ENCODE data around the gene ABCB10. TPM values are rescaled to one million over a fixed set of nuclear protein-coding genes. Genes with fewer than 3 reads are reported as not detected.

The ABCB10 gene
- total RNA-seq, 1 donor = 13.4 TPM

DNA sequence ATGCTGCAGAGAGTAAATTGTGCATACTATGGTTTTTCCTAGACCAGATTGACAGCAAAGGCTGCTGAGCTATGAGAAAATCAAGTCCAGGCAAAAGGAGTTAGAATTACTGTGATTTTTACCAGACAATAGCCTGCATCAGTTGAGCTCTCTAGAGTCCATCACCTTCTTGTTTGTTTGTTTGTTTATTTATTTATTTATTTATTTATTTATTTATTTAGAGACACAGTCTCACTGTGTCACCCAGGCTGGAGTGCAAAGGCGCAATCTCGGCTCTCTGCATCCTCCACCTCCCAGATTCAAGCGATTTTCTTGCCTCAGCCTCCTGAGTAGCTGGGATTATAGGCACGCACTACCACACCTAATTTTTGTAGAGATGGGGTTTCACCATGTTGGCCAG, 24.2 kb upstream of the ABCB10 start:
- Histone ChIP-seq H3K4me2 (ENCODE audit: insufficient read depth, low read length) (no peak overlapping the region), H3K9me3 (ENCODE audit: low read depth, low read length) (no peaks in the 10 kb centered on the region), H3K79me2 (ENCODE audit: insufficient read depth, low read length) (no peaks in the 10 kb centered on the region), H3K36me3 (ENCODE audit: insufficient read depth, low read length) (no peaks in the 10 kb centered on the region), H4K20me1 (ENCODE audit: insufficient read depth, low read length) (no peaks in the 10 kb centered on the region), H3K27me3 (ENCODE audit: insufficient read depth, low read length) (no peaks in the 10 kb centered on the region), H3K4me1 (ENCODE audit: insufficient read depth, low read length) (peaks cover 9% of the 10 kb centered on the region), H3K27ac (ENCODE audit: low read depth, low read length) (no peak overlapping the region), H2AFZ (ENCODE audit: low read length) (no peak overlapping the region), H3K4me3 (ENCODE audit: insufficient read depth, low read length) (no peak overlapping the region)
- TF ChIP-seq, protein P1, sequence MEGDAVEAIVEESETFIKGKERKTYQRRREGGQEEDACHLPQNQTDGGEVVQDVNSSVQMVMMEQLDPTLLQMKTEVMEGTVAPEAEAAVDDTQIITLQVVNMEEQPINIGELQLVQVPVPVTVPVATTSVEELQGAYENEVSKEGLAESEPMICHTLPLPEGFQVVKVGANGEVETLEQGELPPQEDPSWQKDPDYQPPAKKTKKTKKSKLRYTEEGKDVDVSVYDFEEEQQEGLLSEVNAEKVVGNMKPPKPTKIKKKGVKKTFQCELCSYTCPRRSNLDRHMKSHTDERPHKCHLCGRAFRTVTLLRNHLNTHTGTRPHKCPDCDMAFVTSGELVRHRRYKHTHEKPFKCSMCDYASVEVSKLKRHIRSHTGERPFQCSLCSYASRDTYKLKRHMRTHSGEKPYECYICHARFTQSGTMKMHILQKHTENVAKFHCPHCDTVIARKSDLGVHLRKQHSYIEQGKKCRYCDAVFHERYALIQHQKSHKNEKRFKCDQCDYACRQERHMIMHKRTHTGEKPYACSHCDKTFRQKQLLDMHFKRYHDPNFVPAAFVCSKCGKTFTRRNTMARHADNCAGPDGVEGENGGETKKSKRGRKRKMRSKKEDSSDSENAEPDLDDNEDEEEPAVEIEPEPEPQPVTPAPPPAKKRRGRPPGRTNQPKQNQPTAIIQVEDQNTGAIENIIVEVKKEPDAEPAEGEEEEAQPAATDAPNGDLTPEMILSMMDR (IDR thresholded peaks at IDR 0.05; ENCODE audit: extremely low read depth, low read depth, low read length) = no peak
- DNase-seq (ENCODE audit: insufficient read length, low spot score, missing footprints) = no peak

DNA sequence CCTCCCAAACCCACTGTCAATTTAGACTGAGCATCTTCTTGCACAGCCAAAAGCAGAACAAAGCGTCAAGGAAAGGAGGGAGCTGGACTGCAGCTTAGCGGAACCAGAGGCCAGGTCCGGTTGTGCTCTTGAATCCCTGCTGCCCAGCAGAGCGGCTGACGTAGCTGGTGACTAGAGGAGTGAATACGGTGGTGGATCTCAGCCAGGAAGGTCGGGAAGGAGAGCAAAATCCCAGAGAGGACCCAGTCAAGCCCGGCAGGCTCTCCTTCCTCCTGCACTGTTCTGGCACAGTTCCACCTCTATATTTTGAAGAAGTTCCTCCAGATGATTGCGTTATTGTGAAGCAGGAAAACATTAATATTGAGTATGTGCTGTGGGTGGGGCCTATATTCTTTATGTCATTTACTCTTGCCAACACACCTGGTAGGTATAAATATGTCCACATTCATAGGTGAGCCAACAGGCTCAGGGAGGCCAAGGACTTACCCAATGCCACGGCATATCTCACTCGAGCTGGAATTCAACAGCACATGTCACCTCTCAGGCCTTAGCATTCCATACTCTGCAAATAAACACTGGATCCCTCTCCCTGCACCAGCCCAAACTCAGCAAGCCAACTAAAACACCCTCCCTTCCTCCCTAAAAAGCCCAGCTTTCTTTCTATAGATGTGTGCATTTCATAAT, 23.6 kb upstream of the ABCB10 start:
- Histone ChIP-seq H3K4me3 (ENCODE audit: insufficient read depth, low read length) (no peak overlapping the region), H3K27me3 (ENCODE audit: insufficient read depth, low read length) (no peaks in the 10 kb centered on the region), H3K79me2 (ENCODE audit: insufficient read depth, low read length) (no peaks in the 10 kb centered on the region), H3K9me3 (ENCODE audit: low read depth, low read length) (no peaks in the 10 kb centered on the region), H4K20me1 (ENCODE audit: insufficient read depth, low read length) (no peaks in the 10 kb centered on the region), H3K36me3 (ENCODE audit: insufficient read depth, low read length) (no peaks in the 10 kb centered on the region), H3K27ac (ENCODE audit: low read depth, low read length) (no peak overlapping the region), H2AFZ (ENCODE audit: low read length) (no peak overlapping the region), H3K4me1 (ENCODE audit: insufficient read depth, low read length) (peaks cover 9% of the 10 kb centered on the region), H3K4me2 (ENCODE audit: insufficient read depth, low read length) (no peak overlapping the region)
- DNase-seq (ENCODE audit: insufficient read length, low spot score, missing footprints) = peak; percentile 64
- TF ChIP-seq, protein P1 (IDR thresholded peaks at IDR 0.05; ENCODE audit: extremely low read depth, low read depth, low read length) = no peak

DNA sequence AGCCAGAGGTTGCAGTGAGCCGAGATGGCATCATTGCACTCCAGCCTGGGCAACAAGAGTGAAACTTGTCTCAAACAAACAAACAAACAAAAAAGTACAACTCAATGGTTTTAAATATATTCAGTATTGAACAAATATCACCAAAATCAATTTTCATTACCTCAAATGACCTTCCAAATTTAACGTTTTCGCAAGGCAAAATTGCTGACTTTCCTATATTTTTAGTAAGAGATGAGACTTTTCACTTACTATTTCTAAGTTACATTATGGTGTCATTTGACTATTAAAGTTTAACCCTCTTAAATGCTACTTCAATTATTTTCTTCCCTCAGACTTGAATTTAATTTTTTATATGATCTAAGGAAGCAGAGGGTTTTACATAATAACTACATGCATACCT, 23.0 kb upstream of the ABCB10 start:
- peaks cover 9% of the 10 kb centered on the region for H3K4me1 ChIP-seq (ENCODE audit: insufficient read depth, low read length)
- no peaks in the 10 kb centered on the region for H3K9me3 ChIP-seq (ENCODE audit: low read depth, low read length)
- H3K27me3 ChIP-seq (ENCODE audit: insufficient read depth, low read length) = no peaks in the 10 kb centered on the region
- DNase-seq (ENCODE audit: insufficient read length, low spot score, missing footprints) = no peak
- no peak overlapping the region for H3K4me3 ChIP-seq (ENCODE audit: insufficient read depth, low read length)
- no peak overlapping the region for H2AFZ ChIP-seq (ENCODE audit: low read length)
- H3K79me2 ChIP-seq (ENCODE audit: insufficient read depth, low read length) = no peaks in the 10 kb centered on the region
- TF ChIP-seq, protein P1 (IDR thresholded peaks at IDR 0.05; ENCODE audit: extremely low read depth, low read depth, low read length) = no peak
- no peaks in the 10 kb centered on the region for H3K36me3 ChIP-seq (ENCODE audit: insufficient read depth, low read length)
- H3K27ac ChIP-seq (ENCODE audit: low read depth, low read length) = no peak overlapping the region
- H3K4me2 ChIP-seq (ENCODE audit: insufficient read depth, low read length) = no peak overlapping the region
- no peaks in the 10 kb centered on the region for H4K20me1 ChIP-seq (ENCODE audit: insufficient read depth, low read length)

DNA sequence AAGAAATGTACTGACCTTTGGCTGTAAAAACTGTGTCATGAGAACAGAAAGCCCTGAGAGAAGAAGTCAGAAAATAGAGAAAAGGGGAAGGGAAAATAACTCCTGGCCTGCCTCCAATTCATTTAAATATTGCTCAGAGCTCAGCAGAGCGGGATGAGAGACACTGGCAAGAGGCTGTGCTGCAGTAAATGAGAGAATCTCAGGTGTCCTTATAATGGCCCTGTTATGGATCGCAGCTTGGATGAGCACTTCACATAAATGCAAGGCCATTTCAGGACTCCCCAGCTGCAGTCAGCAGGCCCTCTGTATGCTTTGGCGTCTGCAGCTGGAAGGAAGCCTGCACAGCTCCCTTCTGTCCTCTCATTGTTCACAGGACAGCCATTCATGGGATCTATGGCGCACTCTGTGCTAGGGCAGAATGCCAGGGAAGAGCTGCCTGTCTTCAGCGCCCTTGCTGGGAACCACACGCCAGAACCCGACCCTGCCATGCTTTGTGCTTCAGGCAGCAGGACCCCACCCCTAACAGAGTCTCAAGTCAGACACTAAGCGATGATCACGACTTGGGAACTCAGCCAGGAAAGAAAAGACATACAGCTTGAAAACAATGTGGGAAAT, 20.7 kb upstream of the ABCB10 start:
- Histone ChIP-seq H3K4me1 (ENCODE audit: insufficient read depth, low read length) (peaks cover 9% of the 10 kb centered on the region), H2AFZ (ENCODE audit: low read length) (peak overlapping the region; percentile 85), H3K4me2 (ENCODE audit: insufficient read depth, low read length) (peak overlapping the region; percentile 65), H3K36me3 (ENCODE audit: insufficient read depth, low read length) (no peaks in the 10 kb centered on the region), H4K20me1 (ENCODE audit: insufficient read depth, low read length) (no peaks in the 10 kb centered on the region), H3K27ac (ENCODE audit: low read depth, low read length) (no peak overlapping the region), H3K79me2 (ENCODE audit: insufficient read depth, low read length) (no peaks in the 10 kb centered on the region), H3K9me3 (ENCODE audit: low read depth, low read length) (no peaks in the 10 kb centered on the region), H3K4me3 (ENCODE audit: insufficient read depth, low read length) (peak overlapping the region; percentile 48), H3K27me3 (ENCODE audit: insufficient read depth, low read length) (no peaks in the 10 kb centered on the region)
- no peak for DNase-seq (ENCODE audit: insufficient read length, low spot score, missing footprints)
- TF ChIP-seq, protein P1 (IDR thresholded peaks at IDR 0.05; ENCODE audit: extremely low read depth, low read depth, low read length) = no peak
